ENCODE results near the gene SLC7A9. TPM values are rescaled to one million over a fixed set of nuclear protein-coding genes. Genes with fewer than 3 reads are reported as not detected.

The SLC7A9 gene
- total and polyA plus RNA-seq, 2 donors (not counting 1 experiment from before 2014, with no cell fraction given), result 0.17 TPM; not detected in 1

GRCh38 chr19:32829345-32829896, 40.1 kb downstream of the SLC7A9 start:
- TF ChIP-seq CTCF (conservative IDR thresholded peaks at IDR 0.05 in 1 of 2, IDR thresholded peaks at IDR 0.05 in 1 of 2; ENCODE audit: low read depth in 1 of 2, low read length in 2 of 2) (no peak), EZH2 (IDR thresholded peaks at IDR 0.05; ENCODE audit: low read length, missing control alignments) (no peak)
- Histone ChIP-seq H3K79me2 (ENCODE audit: control insufficient read depth, insufficient read depth, low read length) (no peaks in the 10 kb centered on the region), H3K36me3 (ENCODE audit: control insufficient read depth, insufficient read depth, low read length) (no peaks in the 10 kb centered on the region)

GRCh38 chr19:32828643-32829344, 40.8 kb downstream of the SLC7A9 start:
- Histone ChIP-seq H3K9me3 (ENCODE audit: control insufficient read depth, insufficient read depth, low read depth, low read length) (no peaks in the 10 kb centered on the region), H3K9ac (ENCODE audit: insufficient read depth, low read length) (no peak overlapping the region), H3K4me2 (ENCODE audit: extremely low read depth, insufficient read depth, low read length) (no peak overlapping the region), H3K4me1 (ENCODE audit: control insufficient read depth, extremely low read depth, insufficient read depth, low read length) (no peaks in the 10 kb centered on the region), H2AFZ (ENCODE audit: low read length) (no peak overlapping the region), H3K27ac (ENCODE audit: insufficient read depth, low read length) (no peak overlapping the region), H3K79me2 (ENCODE audit: control insufficient read depth, insufficient read depth, low read length) (no peaks in the 10 kb centered on the region), H4K20me1 (ENCODE audit: control insufficient read depth, extremely low read depth, insufficient read depth, low read length) (no peaks in the 10 kb centered on the region), H3K4me3 (replicated peaks in 1 of 4; ENCODE audit: control extremely low read depth in 1 of 4, insufficient read depth in 1 of 4, low read depth in 3 of 4, low read length in 4 of 4) (no peak overlapping the region), H3K27me3 (ENCODE audit: control insufficient read depth, insufficient read depth, low read length) (no peaks in the 10 kb centered on the region), H3K36me3 (ENCODE audit: control insufficient read depth, insufficient read depth, low read length) (no peaks in the 10 kb centered on the region)
- TF ChIP-seq EZH2 (IDR thresholded peaks at IDR 0.05; ENCODE audit: low read length, missing control alignments), result no peak
- TF ChIP-seq CTCF (conservative IDR thresholded peaks at IDR 0.05 in 1 of 2, IDR thresholded peaks at IDR 0.05 in 1 of 2; ENCODE audit: low read depth in 1 of 2, low read length in 2 of 2), result no peak
- DNase-seq (ENCODE audit: low read depth in 2 of 2), result no peak

More at GRCh38 chr19:32829345-32829896, 40.1 kb downstream of the SLC7A9 start:
- Histone ChIP-seq H3K9ac (ENCODE audit: insufficient read depth, low read length) (no peak overlapping the region), H3K4me3 (replicated peaks in 1 of 4; ENCODE audit: control extremely low read depth in 1 of 4, insufficient read depth in 1 of 4, low read depth in 3 of 4, low read length in 4 of 4) (no peak overlapping the region), H3K4me2 (ENCODE audit: extremely low read depth, insufficient read depth, low read length) (no peak overlapping the region), H4K20me1 (ENCODE audit: control insufficient read depth, extremely low read depth, insufficient read depth, low read length) (no peaks in the 10 kb centered on the region), H2AFZ (ENCODE audit: low read length) (no peak overlapping the region), H3K27ac (ENCODE audit: insufficient read depth, low read length) (no peak overlapping the region), H3K27me3 (ENCODE audit: control insufficient read depth, insufficient read depth, low read length) (no peaks in the 10 kb centered on the region), H3K9me3 (ENCODE audit: control insufficient read depth, insufficient read depth, low read depth, low read length) (no peaks in the 10 kb centered on the region), H3K4me1 (ENCODE audit: control insufficient read depth, extremely low read depth, insufficient read depth, low read length) (no peaks in the 10 kb centered on the region)
- no peak for DNase-seq (ENCODE audit: low read depth in 2 of 2)

- Histone ChIP-seq H3K79me2 (ENCODE audit: control insufficient read depth, insufficient read depth, low read length) (no peaks in the 10 kb centered on the region), H3K9me3 (ENCODE audit: control insufficient read depth, insufficient read depth, low read depth, low read length) (no peaks in the 10 kb centered on the region), H3K27ac (ENCODE audit: insufficient read depth, low read length) (no peak overlapping the region), H3K4me2 (ENCODE audit: extremely low read depth, insufficient read depth, low read length) (no peak overlapping the region), H3K27me3 (ENCODE audit: control insufficient read depth, insufficient read depth, low read length) (no peaks in the 10 kb centered on the region), H3K4me1 (ENCODE audit: control insufficient read depth, extremely low read depth, insufficient read depth, low read length) (no peaks in the 10 kb centered on the region), H3K4me3 (replicated peaks in 1 of 4; ENCODE audit: control extremely low read depth in 1 of 4, insufficient read depth in 1 of 4, low read depth in 3 of 4, low read length in 4 of 4) (no peak overlapping the region), H3K9ac (ENCODE audit: insufficient read depth, low read length) (no peak overlapping the region), H3K36me3 (ENCODE audit: control insufficient read depth, insufficient read depth, low read length) (no peaks in the 10 kb centered on the region), H4K20me1 (ENCODE audit: control insufficient read depth, extremely low read depth, insufficient read depth, low read length) (no peaks in the 10 kb centered on the region), H2AFZ (ENCODE audit: low read length) (no peak overlapping the region)
- DNase-seq (ENCODE audit: low read depth in 2 of 2), result no peak
- TF ChIP-seq CTCF (conservative IDR thresholded peaks at IDR 0.05 in 1 of 2, IDR thresholded peaks at IDR 0.05 in 1 of 2; ENCODE audit: low read depth in 1 of 2, low read length in 2 of 2) (no peak), EZH2 (IDR thresholded peaks at IDR 0.05; ENCODE audit: low read length, missing control alignments) (no peak)
Observed at GRCh38 chr19:32828139-32828538, 41.4 kb downstream of the SLC7A9 start.
